Fibroblast of skin of right biceps (primary cell): ENCODE data around the gene RAB11FIP5.

Source experiments
- DNase-seq: peaks from one replicate; pipeline ENCODE4 v3.0.0-alpha.2; 2013

Gene RAB11FIP5

GRCh38 chr2:73082523-73083410 lies 30.0 kb downstream of the RAB11FIP5 start:
- no peak for DNase-seq

DNA sequence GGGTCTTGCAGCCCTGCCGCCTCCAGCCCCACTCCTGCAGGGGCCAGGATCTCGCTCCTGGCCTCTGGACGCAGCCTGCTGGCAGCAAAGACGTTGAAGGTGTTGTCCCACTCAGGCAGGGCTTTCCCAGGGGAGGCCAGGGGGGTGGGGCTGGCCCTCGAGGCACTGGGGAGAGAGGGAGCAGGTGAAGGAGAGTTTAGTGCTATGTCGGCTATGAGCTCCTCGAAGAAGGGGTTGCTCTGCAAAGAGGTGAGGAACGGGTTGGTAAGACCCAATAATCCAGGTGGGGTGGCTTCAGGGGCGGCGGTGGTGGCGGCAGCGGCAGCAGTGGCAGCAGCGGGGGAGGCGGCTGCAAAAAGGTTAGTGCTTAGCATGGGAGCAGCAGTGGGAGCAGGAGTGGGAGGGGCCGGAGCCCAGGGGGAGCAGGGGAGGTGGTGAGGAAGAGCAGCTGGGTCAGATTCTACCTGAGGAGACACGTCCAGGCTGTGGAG lies 31.5 kb downstream of the RAB11FIP5 start:
- DNase-seq: no peak

DNA sequence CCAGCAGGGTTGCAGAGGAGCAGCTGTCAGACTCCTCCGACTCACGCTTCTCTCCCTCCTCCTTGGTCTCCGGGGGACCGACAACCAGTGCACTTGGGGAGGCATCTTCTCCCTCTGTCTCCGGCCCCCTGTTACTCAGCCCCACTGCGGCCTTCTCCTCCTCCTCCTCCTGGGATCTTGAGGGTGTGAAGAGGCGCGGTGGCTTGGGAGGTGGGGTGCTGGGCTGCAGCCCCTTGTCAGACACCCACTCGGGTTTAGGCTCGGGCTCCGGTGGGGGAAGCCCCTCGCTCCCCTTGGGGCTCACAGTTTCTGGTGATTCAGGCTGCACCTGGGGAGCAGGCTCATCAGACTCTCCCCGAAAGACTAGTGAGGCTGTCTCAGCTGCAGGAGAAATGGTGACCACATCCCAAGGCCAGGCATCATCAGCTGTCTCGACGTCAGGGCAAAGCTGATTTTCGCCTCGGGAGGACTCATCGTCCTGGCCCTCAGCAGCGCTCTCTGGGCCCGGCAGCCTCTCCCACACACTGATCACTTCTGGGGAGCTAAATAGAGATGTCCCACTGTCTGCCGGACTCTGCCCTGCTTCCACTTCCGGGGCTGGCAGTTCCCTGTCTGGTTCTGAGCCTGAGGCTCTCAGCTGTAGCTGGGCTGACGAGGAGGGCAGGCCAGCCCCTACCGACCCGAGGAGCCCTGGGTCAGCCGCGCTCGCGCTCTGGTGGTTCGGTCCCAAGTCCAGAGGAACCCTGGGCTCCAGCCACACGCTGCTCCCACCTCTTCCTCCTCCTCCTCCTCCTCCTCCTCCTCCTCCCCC lies 32.2 kb downstream of the RAB11FIP5 start:
- DNase-seq: no peak

- DNase-seq: no peak
Observed at GRCh38 chr2:73079636-73080035, 33.1 kb downstream of the RAB11FIP5 start.

GRCh38 chr2:73078457-73079411 lies 34.0 kb downstream of the RAB11FIP5 start:
- DNase-seq: no peak

DNA sequence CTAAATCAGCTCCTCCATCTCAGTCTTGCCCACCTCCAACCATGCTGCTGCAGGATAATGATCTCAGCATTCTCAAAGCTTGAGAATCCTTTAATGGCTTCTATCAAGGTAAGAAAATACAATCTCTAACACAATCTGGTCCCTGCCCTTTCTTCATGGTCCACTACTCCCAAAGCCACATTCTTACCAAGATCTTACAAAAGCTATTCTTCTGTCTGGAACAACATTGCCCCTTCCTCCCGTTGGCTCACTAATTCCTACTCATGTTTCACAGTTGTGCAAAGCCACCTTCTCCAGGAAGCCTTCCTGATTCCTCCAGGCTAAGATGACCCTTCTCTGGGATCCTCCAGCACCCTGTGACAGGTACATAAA lies 35.3 kb downstream of the RAB11FIP5 start:
- DNase-seq: no peak

DNA sequence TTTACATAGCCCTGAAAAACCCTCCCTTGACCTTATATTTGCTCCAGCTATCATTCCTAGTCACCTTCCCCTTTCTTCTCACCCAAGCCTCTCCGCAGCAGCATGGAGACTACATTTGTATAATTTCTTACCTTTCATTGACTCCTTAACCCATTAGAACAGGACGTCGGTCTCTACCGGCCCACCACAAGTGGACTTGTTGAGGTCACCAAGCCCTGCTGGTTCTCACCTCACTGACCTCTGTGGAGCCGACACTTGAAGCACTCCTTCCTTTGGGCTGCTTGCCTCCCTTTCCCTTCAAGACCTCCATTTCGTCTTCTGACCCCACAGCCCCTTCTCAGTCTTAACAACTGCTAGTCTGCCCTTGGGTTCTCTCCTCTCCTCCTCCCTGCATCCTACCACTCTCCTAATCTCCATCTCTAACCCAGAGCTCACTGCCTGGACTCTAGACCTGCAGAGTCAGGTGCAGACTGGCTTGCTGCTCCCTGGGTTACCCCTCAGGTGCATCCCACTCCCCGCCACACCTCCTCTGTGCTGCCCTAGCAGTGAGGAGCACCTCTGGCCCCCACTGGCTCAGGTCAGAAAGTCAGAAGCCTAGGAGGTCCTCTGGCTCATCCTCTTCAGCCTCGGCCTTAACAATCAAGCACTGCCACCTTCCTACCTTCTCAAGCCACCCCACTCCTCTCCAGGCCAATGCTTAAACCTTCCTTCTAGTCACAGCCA lies 35.9 kb downstream of the RAB11FIP5 start:
- DNase-seq: no peak

GRCh38 chr2:73075477-73076373 lies 37.0 kb downstream of the RAB11FIP5 start:
- DNase-seq: no peak

DNA sequence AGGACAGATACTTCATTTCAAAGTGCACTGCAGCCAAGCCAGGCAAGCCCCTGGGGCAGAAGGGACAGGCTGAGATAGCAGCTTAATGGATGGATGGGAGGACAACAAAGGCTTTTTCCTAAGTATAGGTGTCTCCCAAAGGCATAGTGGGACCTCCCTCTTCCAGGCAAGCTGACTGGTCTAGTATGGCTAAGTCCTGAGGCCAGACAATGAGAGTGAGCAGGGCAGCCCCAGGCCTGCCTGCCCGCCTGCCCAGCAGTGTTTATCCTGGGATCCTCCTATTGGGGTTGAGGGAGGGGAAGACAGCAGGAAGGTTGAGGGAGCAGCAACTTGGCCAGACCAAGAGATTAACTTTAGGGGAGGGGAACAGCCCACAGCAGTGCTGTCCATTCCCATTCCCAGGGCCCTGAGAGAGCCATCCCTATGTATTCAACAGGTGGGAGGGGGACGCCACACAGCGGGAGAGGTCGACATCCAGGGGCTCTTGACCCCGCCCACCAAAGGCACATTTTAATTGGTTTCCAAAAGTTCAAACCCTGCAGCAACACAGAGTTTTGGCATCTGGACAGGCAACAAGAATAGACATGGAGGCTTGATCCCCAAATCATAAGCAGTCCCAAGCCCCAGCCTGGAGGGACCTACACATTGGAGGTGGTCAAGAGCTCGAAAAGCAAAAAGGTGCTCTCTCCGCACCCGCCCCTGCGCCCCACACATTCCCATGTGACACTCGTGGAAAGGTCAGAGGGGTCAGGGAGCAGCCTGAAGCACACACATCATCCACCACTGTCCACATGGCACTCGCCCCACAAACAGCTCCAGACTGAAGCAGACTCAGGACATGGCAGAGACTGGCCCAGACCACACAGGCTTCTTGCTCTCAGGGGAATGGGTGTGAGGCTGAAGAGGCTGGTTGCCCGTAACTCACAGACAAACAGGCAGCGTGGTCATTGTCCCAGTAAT lies 38.4 kb downstream of the RAB11FIP5 start:
- no peak for DNase-seq

GRCh38 chr2:73072416-73072815 lies 40.3 kb downstream of the RAB11FIP5 start:
- DNase-seq: no peak

DNA sequence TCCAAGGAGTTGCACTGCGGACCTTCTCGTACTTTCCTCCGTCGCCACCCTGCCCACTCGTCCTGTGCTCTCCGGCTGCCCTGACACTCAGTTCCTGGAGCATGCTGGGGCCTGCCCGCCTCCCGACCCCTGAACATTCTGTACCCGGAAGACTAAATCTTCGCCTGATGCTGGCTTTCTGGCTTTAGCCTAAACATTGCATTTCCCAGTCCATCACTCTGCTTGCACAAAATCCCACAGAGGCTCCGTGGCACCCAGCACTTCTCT lies 40.7 kb downstream of the RAB11FIP5 start:
- DNase-seq: no peak

DNA sequence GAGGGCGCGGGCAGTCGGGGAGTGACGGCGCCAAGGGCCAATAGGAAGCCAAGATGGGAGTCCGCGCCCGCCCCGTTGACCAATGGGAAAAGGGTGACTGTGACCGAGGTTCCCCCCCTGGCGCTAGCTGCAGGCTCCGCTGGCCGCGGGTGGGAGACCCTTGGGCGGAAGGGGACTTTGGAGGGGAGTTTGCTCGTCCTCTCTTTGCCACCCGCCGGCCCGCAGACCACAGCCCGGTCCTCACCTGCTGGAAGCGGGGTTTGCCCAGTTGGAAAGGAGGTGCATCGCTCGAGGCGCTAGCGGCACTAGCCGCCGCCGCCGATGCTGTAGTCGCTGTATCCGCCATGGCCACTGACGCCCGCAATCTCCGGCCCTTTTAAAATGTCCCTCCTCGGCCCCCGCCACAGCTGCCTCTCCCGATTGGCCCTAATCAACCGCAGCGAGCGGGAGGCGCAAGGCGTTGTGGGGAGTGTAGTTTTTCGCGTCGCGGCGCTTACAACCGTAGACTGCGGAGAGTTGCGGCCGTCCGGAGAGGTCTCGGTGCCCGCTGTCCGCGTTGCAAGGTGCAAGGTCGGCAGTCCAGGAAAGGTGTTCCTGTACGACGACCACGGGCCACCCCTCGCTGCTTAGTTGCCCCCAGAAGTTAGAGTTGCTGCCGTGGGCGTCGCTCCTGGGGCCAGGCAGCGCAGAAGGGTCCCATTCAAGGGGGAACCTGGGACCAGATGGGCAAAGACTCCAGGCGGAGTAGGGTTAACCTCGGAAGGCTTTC lies 41.2 kb downstream of the RAB11FIP5 start, which contains the start of gene SFXN5:
Gene SFXN5, minus strand, starts transcription at position 353 of the 769 bp plus-strand sequence. Its CDS starts 7 bp downstream, at position 346.
- peak; percentile 97 for DNase-seq

DNA sequence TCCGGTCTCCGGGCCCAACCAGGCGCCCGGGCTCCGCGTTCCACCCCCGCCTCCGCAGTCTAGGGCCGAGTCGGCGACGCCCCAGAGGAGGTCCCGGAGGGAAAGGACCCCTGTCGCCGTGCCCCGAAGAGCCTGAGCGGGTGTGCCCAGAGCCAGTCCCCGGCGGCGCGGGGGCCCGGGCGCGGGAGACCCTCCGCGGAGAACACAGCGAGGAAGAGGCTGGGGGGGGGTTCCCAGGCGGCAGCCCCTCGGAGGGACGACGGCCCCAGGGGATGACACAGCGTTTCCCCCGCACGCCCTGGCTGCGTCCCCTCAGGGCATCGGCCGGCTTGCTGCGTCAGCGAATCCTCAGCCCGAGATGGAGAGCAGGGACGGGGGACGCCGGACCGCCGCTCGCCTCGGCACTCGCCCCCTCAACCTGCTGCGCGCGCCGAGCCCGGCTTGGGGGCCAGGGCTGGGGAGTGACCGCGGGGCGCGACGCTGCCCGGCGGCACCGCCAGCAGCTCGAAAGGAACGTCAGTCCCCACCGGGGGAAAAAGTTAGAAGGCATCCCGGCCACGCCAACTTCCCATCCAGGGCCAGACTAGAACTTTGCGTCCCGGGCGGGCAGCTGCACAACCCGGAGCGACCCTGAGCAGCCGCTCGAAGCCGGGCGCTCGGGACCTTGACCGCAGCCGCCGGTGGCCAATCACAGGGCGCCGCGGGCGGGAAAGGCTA lies 41.9 kb downstream of the RAB11FIP5 start:
- DNase-seq: peak; percentile 36

DNA sequence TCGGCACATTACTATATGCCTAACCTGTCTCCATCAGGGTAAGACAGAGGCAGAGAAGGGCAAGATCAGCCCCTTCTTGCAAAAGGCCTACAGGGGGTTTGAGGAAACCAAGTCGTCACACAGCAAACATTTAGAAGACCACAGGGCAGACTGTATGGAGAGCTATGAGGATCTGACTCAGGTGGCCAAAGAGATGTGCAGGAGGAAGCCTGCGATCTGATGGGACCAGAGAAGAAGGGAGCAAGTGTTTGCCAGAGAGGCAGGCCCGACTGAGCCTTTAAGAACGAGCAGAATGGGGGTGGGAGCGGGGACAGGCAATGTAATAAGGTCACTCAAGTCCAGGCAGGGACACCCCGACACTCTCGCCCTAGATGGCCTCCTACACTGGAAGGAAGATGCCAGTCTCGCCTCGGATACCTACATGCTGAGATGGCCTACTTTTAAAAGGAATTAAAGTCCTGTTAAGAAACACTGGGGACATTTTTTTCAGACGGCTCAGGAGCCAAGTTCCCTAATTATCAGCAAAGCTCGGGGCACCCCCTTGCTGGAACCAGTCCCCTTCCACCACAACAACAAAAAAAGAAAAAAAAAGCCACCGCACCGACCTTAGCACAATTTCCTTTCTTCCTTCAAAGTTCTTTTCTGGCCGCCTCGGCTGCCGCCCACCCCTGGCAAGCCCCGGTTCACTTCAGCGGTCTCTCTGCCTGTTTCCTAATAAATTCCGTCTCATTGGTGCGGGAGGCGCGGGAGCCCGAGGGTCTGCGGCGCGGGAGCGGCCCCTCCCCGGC lies 42.7 kb downstream of the RAB11FIP5 start:
- DNase-seq: no peak

- DNase-seq: no peak
Observed at GRCh38 chr2:73069041-73069854, 43.5 kb downstream of the RAB11FIP5 start.

DNA sequence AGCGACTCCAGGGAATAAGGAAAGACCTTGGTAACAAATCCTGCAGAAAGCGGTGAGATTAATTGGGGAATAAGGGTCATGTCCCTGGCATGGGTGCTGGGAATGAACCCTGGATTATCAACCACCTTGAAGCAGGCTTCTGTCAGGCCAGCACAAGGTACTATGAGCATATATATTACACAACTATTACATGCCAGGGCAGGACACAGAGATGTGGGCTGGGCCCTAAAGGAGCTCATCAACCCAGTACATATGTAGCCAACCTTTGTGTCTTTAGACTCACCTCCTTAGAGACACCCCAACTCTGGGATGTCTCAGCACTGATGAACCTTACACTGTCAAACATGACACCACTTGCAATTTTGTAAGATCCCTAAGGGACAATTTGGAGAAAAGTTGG lies 44.6 kb downstream of the RAB11FIP5 start:
- DNase-seq: no peak

DNA sequence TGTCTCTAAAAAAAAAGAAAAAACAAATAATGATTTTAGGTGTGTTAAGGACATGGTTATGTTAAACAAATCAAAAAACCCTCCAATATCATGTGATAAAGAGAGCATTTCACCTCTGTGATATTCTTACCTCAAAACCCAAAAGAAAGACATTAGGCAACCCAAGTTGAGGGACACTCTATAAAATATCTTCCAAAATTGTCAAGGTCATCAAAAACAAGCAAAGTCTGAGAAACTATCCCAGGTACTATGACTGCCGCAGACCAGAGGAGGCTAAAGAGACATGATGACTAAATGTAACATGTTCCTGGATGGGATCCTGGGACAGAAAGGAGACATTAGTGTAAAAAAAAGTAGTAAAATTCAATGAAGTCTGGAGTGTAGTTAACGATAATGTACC lies 45.7 kb downstream of the RAB11FIP5 start:
- DNase-seq: no peak
